Endothelial cell of umbilical vein (primary cell): ENCODE data around the gene ACTBL2. TPM values are rescaled to one million over a fixed set of nuclear protein-coding genes. Genes with fewer than 3 reads are reported as not detected.

Experiments
- BruUV-seq: library from RNA; stranded (reverse); fragments of 400-500 nt; replicated peaks from 2 replicates; lab custom pipeline; 2021; lab: Mats Ljungman, UMichigan
- CTCF ChIA-PET: fragments of 300-600, 350-600 bp; sonication (Branson Sonifier 250); formaldehyde crosslinking; loops from one replicate; lab custom pipeline; 2021; ENCODE audit warnings: antibody characterized with exemption, inconsistent platforms; lab: Charles Lee
- POLR2A ChIA-PET: fragments of 300-600, 350-600 bp; sonication (Branson Sonifier 250); formaldehyde crosslinking; loops from one replicate; lab custom pipeline; 2021; ENCODE audit warnings: antibody characterized with exemption, inconsistent platforms; lab: Charles Lee
- DNase-seq: peaks from one replicate; pipeline ENCODE4 v3.0.0-alpha.2; 2011; ENCODE audit warnings: low read depth, low spot score
- FAIRE-seq: peaks from 2 replicates; lab custom pipeline; 2011; peaks lifted over from hg19 to GRCh38; lab: Jason Lieb, UNC
- H2AFZ ChIP-seq: 2 replicates; pipeline ENCODE4 v1.6.0; 2012; ENCODE audit warnings: low read depth, low read length, control low read depth, inconsistent platforms
- H3K27ac ChIP-seq: 2 replicates; pipeline ENCODE4 v1.5.1; 2011; ENCODE audit warnings: low read depth, mild to moderate bottlenecking, control low read depth, low read length, moderate library complexity; ENCODE audit not compliant: insufficient read depth
- H3K27me3 ChIP-seq, 2 experiments: 2 replicates each; pipeline versions ENCODE4 v1.6.0 to v1.6.1; 2011; ENCODE audit warnings: low read length in 2 of 2, mixed read lengths in 1 of 2; ENCODE audit not compliant: control insufficient read depth in 2 of 2, insufficient read depth in 2 of 2
- H3K36me3 ChIP-seq, 2 experiments: 2 replicates in 1 of 2; 3 replicates in 1 of 2; pipeline ENCODE4 v1.5.1; 2011; ENCODE audit warnings: low read length in 2 of 2, mild to moderate bottlenecking in 1 of 2, moderate library complexity in 1 of 2; ENCODE audit not compliant: control insufficient read depth in 2 of 2, insufficient read depth in 2 of 2; ENCODE audit errors: extremely low read depth in 1 of 2
- H3K4me1 ChIP-seq: 3 replicates; pipeline ENCODE4 v1.5.1; 2011; ENCODE audit warnings: mild to moderate bottlenecking, low read length; ENCODE audit not compliant: control insufficient read depth, insufficient read depth; ENCODE audit errors: extremely low read depth
- H3K4me2 ChIP-seq: 2 replicates; pipeline ENCODE4 v1.6.1; 2011; ENCODE audit warnings: low read length, control low read depth, mixed read lengths; ENCODE audit not compliant: insufficient read depth
- H3K4me3 ChIP-seq, 3 experiments: fragments of 200-600 bp in 1 of 3; sonication (generic), shearing (Covaris generic) in 1 of 3; replicated peaks in 1 of 3; 2 replicates each; pipeline ENCODE4 v1.5.1; 2011 to 2016; ENCODE audit warnings: control low read depth in 3 of 3, low read length in 3 of 3, mild to moderate bottlenecking in 2 of 3, inconsistent platforms in 1 of 3, low read depth in 1 of 3, moderate library complexity in 1 of 3; ENCODE audit not compliant: insufficient read depth in 1 of 3
- H3K79me2 ChIP-seq: 2 replicates; pipeline ENCODE4 v1.6.0; 2012; ENCODE audit warnings: low read length, inconsistent platforms; ENCODE audit not compliant: control insufficient read depth, insufficient read depth
- H3K9ac ChIP-seq: replicated peaks from 2 replicates; pipeline ENCODE3; 2011; ENCODE audit warnings: low read length, control low read depth; ENCODE audit not compliant: insufficient read depth; ENCODE audit errors: extremely low read depth
- H3K9me1 ChIP-seq: replicated peaks from 3 replicates; pipeline ENCODE4 v1.6.0; 2011; ENCODE audit warnings: mild to moderate bottlenecking, low read length; ENCODE audit not compliant: control insufficient read depth, insufficient read depth; ENCODE audit errors: extremely low read depth
- H3K9me3 ChIP-seq: replicated peaks from 2 replicates; pipeline ENCODE4 v1.5.1; 2012; ENCODE audit warnings: low read length, inconsistent platforms; ENCODE audit not compliant: control insufficient read depth, insufficient read depth
- H4K20me1 ChIP-seq: replicated peaks from 2 replicates; pipeline ENCODE3; 2011; ENCODE audit warnings: mild to moderate bottlenecking, low read length; ENCODE audit not compliant: control insufficient read depth, insufficient read depth; ENCODE audit errors: extremely low read depth
- CTCF ChIP-seq, 2 donors: IDR thresholded peaks; 1 replicate in 1 of 2; 2 replicates in 1 of 2; pipeline ENCODE4 v1.5.1; 2011; ENCODE audit warnings: low read length in 2 of 2, mild to moderate bottlenecking in 2 of 2, moderate library complexity in 2 of 2, control low read depth in 1 of 2, inconsistent platforms in 1 of 2, low read depth in 1 of 2; ENCODE audit not compliant: insufficient read depth in 1 of 2; ENCODE audit errors: extremely low read depth in 1 of 2
- EZH2 ChIP-seq: IDR thresholded peaks from 2 replicates; pipeline ENCODE4 v1.6.1; 2012; ENCODE audit warnings: borderline replicate concordance, low read depth, mild to moderate bottlenecking, moderate library complexity, low read length, inconsistent platforms; ENCODE audit not compliant: severe bottlenecking
- FOS ChIP-seq: IDR thresholded peaks from 2 replicates; pipeline ENCODE4 v1.6.1; 2011; ENCODE audit warnings: mild to moderate bottlenecking, low read length, moderate library complexity, borderline replicate concordance; ENCODE audit not compliant: insufficient read depth
- GATA2 ChIP-seq: IDR thresholded peaks from 2 replicates; pipeline ENCODE4 v1.7.0; 2011; ENCODE audit warnings: low read depth, mild to moderate bottlenecking, moderate library complexity, mixed read lengths, low read length; ENCODE audit not compliant: insufficient read length, insufficient read depth
- JUN ChIP-seq: IDR thresholded peaks from 2 replicates; pipeline ENCODE4 v1.6.1; 2011; ENCODE audit warnings: borderline replicate concordance, low read depth; ENCODE audit not compliant: insufficient read length, insufficient read depth
- MYC ChIP-seq: IDR thresholded peaks from one replicate; pipeline ENCODE4 v1.6.1; 2011; ENCODE audit warnings: mild to moderate bottlenecking, low read depth, low read length
- POLR2A ChIP-seq: IDR thresholded peaks from 2 replicates; pipeline ENCODE4 v1.6.1; 2012; ENCODE audit warnings: low read depth, mild to moderate bottlenecking, control low read depth, low read length
- POLR2AphosphoS5 ChIP-seq: IDR thresholded peaks from 2 replicates; pipeline ENCODE4 v1.6.1; 2012; ENCODE audit warnings: low read depth, mild to moderate bottlenecking, control low read depth, low read length, moderate library complexity; ENCODE audit not compliant: insufficient read depth
- dilution Hi-C: fragments of 300-500 bp; cut with MboI; formaldehyde crosslinking; loops from one replicate; pipeline ENCODE4 v1.15.0; 2019; ENCODE audit warnings: low sequenced_read_pairs; ENCODE audit not compliant: extremely low pct_ligation_motif_present
- intact Hi-C: fragments of 100-400 bp; cut with micrococcal nuclease; formaldehyde crosslinking; loops from one replicate; pipeline ENCODE4 v1.10.0; 2022
- polyA plus RNA-seq, 4 experiments: library from polyadenylated mRNA; depleted of rRNA in 3 of 4; stranded (reverse) in 3 of 4; unstranded in 1 of 4; fragments of >200 nt; gene quantifications; 2 replicates each; pipeline versions ENCODE4 v1.2.1 to v1.2.3, GENCODE V29; 2011 to 2012; ENCODE audit warnings: missing spikeins in 1 of 4
- total RNA-seq: library from RNA; stranded (reverse); gene quantifications from 2 replicates; pipeline ENCODE4 v1.2.3, GENCODE V29; 2021
- TF ChIP-seq, protein P1 (sequence below): IDR thresholded peaks from 2 replicates; pipeline ENCODE4 v1.6.1; 2011; ENCODE audit not compliant: insufficient read depth, insufficient read length

The ACTBL2 gene
- total and polyA plus RNA-seq, 2 donors (not counting 3 experiments of a cell fraction or from before 2014, with no cell fraction given) = 0.08 TPM; not detected in 1

DNA sequence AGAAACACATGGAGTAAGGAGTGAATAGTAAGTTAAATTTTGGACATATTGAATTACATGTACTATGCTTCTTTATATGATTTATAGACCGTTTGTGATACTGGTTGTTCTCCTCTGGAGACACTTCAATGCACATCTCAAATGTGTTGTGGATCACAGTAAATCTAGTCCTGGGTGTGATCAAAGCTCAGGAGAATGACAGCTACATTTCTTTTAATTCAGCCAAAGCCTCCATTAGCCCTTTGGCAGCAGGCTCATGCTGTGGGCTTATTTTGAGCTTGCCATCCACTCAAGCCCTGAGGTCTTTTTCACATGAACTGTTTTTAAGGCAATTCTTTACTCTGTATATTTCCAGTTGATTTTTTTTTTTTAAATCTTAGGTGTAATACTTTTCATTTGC lies 34.6 kb upstream of the ACTBL2 start:
- no peak overlapping the region for H3K4me3 ChIP-seq
- no peaks in the 10 kb centered on the region for H3K36me3 ChIP-seq
- H2AFZ ChIP-seq = no peak overlapping the region
- no peak overlapping the region for H3K27ac ChIP-seq
- H3K27me3 ChIP-seq = no peaks in the 10 kb centered on the region
- H3K9me3 ChIP-seq = no peaks in the 10 kb centered on the region
- DNase-seq (no peak), FAIRE-seq (no peak)
- no peaks in the 10 kb centered on the region for H3K79me2 ChIP-seq
- H3K9me1 ChIP-seq = no peaks in the 10 kb centered on the region
- CTCF ChIA-PET = no interaction called here
- no peak overlapping the region for H3K9ac ChIP-seq
- H3K4me2 ChIP-seq = no peak overlapping the region
- H4K20me1 ChIP-seq = no peaks in the 10 kb centered on the region
- intact Hi-C loops = no loop called here
- BruUV-seq = no TSS peak
- dilution Hi-C loops = no loop called here
- no peaks in the 10 kb centered on the region for H3K4me1 ChIP-seq
- POLR2A ChIA-PET = no interaction called here
- TF ChIP-seq, protein P1, sequence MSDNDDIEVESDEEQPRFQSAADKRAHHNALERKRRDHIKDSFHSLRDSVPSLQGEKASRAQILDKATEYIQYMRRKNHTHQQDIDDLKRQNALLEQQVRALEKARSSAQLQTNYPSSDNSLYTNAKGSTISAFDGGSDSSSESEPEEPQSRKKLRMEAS = no peak
- TF ChIP-seq FOS (no peak), MYC (no peak), CTCF (IDR thresholded peaks at IDR 0.05; ENCODE audit: extremely low read depth in 1 of 2, insufficient read depth in 1 of 2, low read depth in 1 of 2, low read length in 2 of 2) (no peak)

DNA sequence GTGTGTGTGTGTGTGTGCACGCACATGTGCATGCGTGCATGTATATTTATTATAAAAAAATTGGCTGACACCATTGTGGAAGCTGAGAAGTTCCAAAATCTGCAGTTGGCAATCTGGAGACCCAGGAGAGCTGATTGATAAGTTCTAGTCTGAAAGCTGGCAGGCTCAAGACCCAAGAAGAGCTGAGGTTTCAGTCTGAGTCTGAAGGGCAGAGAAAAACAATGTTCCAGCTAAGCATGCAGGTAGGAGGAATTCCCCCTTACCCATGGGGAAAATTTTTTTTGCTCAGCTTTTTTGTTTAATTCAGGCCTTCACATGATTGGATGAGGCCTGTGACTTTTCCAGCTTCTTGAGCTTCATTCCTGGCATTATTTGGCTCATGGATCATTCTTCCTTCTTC lies 31.2 kb upstream of the ACTBL2 start:
- intact Hi-C loops (no loop called here), dilution Hi-C loops (no loop called here)
- H3K4me1 ChIP-seq = no peaks in the 10 kb centered on the region
- POLR2A ChIA-PET = no interaction called here
- no peak overlapping the region for H3K4me3 ChIP-seq
- no peaks in the 10 kb centered on the region for H3K9me3 ChIP-seq
- H4K20me1 ChIP-seq = no peaks in the 10 kb centered on the region
- H2AFZ ChIP-seq = no peak overlapping the region
- FAIRE-seq (no peak), DNase-seq (no peak)
- BruUV-seq = no TSS peak
- no peaks in the 10 kb centered on the region for H3K36me3 ChIP-seq
- CTCF ChIA-PET = interaction anchor here (1.0 to 2.2 kb wide), 2 partner anchors 14 to 60 kb away, joined by 3 to 15 read pairs; no protein-coding TSS in a partner anchor
- TF ChIP-seq EZH2 = no peak
- TF ChIP-seq FOS = no peak
- TF ChIP-seq, protein P1 = no peak
- TF ChIP-seq POLR2AphosphoS5 = no peak
- TF ChIP-seq GATA2 = no peak
- no peak for TF ChIP-seq POLR2A
- TF ChIP-seq JUN = no peak
- no peak for TF ChIP-seq CTCF (IDR thresholded peaks at IDR 0.05; ENCODE audit: extremely low read depth in 1 of 2, insufficient read depth in 1 of 2, low read depth in 1 of 2, low read length in 2 of 2)
- no peak for TF ChIP-seq MYC
- no peaks in the 10 kb centered on the region for H3K79me2 ChIP-seq
- H3K27me3 ChIP-seq = no peaks in the 10 kb centered on the region
- no peak overlapping the region for H3K9ac ChIP-seq
- H3K9me1 ChIP-seq = no peaks in the 10 kb centered on the region
- H3K27ac ChIP-seq = no peak overlapping the region
- H3K4me2 ChIP-seq = no peak overlapping the region
